HEK293T (cell line): ENCODE measurements around the gene MRPL52.

Experiments
- CTCF ChIA-PET: fragments of 350-600 bp; formaldehyde crosslinking; extraction: SDS; loops from one replicate; lab custom pipeline; 2021; ENCODE audit warnings: antibody characterized with exemption, inconsistent platforms; lab: Yijun Ruan, JAX
- POLR2A ChIA-PET: fragments of 350-600 bp; formaldehyde crosslinking; extraction: SDS; loops from one replicate; lab custom pipeline; 2020; ENCODE audit warnings: antibody characterized with exemption, inconsistent platforms; lab: Yijun Ruan, JAX
- DNase-seq: peaks from one replicate; pipeline ENCODE4 v3.0.0; 2012; ENCODE audit warnings: mixed read lengths; ENCODE audit errors: extremely low spot score
- ARNT ChIP-seq: fragments of 450-650 bp; IDR thresholded peaks from 2 replicates; pipeline ENCODE4 v1.6.1; 2017; ENCODE audit warnings: mild to moderate bottlenecking
- BHLHE40 ChIP-seq: fragments of 450-650 bp; IDR thresholded peaks from 2 replicates; pipeline ENCODE4 v1.6.1; 2016; ENCODE audit warnings: mild to moderate bottlenecking, moderate library complexity, borderline replicate concordance
- CTBP1 ChIP-seq: fragments of 450-650 bp; IDR thresholded peaks from 2 replicates; pipeline ENCODE4 v1.6.1; 2016; ENCODE audit warnings: borderline replicate concordance
- ELF4 ChIP-seq: fragments of 450-650 bp; IDR thresholded peaks from 2 replicates; pipeline ENCODE4 v1.6.1; 2017; ENCODE audit warnings: antibody characterized with exemption
- FOXA1 ChIP-seq: fragments of 450-650 bp; IDR thresholded peaks from 2 replicates; pipeline ENCODE4 v1.6.1; 2016; ENCODE audit warnings: mild to moderate bottlenecking
- FOXK2 ChIP-seq: fragments of 450-650 bp; IDR thresholded peaks from 2 replicates; pipeline ENCODE4 v1.6.1; 2016; ENCODE audit warnings: mild to moderate bottlenecking
- FOXM1 ChIP-seq: fragments of 450-650 bp; IDR thresholded peaks from 2 replicates; pipeline ENCODE4 v1.6.1; 2017; ENCODE audit warnings: mild to moderate bottlenecking, borderline replicate concordance
- HDGF ChIP-seq: fragments of 450-650 bp; IDR thresholded peaks from 2 replicates; pipeline ENCODE4 v1.6.1; 2017; ENCODE audit warnings: antibody characterized with exemption, borderline replicate concordance
- L3MBTL2 ChIP-seq: fragments of 450-650 bp; conservative IDR thresholded peaks from 2 replicates; pipeline ENCODE4 v1.6.1; 2016; ENCODE audit warnings: mild to moderate bottlenecking
- LEF1 ChIP-seq: fragments of 450-650 bp; IDR thresholded peaks from 2 replicates; pipeline ENCODE4 v1.6.1; 2017; ENCODE audit warnings: mild to moderate bottlenecking, borderline replicate concordance
- NFRKB ChIP-seq: fragments of 450-650 bp; IDR thresholded peaks from 2 replicates; pipeline ENCODE4 v1.6.1; 2016; ENCODE audit warnings: mild to moderate bottlenecking, moderate library complexity
- SP1 ChIP-seq: fragments of 450-650 bp; IDR thresholded peaks from 2 replicates; pipeline ENCODE4 v1.6.1; 2017
- SUZ12 ChIP-seq: fragments of 450-650 bp; IDR thresholded peaks from 2 replicates; pipeline ENCODE4 v1.6.1; 2016; ENCODE audit warnings: mild to moderate bottlenecking
- TARDBP ChIP-seq: fragments of 450-650 bp; IDR thresholded peaks from 2 replicates; pipeline ENCODE4 v1.6.1; 2016
- ZNF384 ChIP-seq: fragments of 450-650 bp; IDR thresholded peaks from 2 replicates; pipeline ENCODE4 v1.6.1; 2016
- TF ChIP-seq, protein P1 (sequence below): fragments of 450-650 bp; IDR thresholded peaks from 2 replicates; pipeline ENCODE4 v1.6.1; 2016

The MRPL52 gene

DNA sequence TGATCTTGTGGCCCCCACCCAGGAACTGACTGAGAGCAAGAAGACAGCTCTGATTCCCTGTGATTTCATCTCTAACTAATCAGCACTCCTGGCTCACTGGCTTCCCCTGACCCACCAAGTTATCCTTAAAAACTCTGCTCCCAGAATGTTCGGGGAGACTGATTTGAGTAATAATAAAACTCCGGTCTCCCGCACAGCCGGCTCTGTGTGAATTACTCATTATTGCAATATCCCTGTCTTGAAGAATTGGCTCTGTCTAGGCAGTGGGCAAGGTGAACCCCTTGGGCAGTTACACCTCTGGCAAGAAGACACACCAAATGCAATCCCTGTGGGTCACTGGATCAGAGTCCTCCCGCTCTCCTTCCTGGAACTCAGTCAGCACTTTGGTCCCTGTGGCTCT, 35.7 kb upstream of the MRPL52 start:
- POLR2A ChIA-PET: no interaction called here
- CTCF ChIA-PET: interaction anchor here (0.6 to 1.3 kb wide), 2 partner anchors 12 to 237 kb away, joined by 3 to 4 read pairs; no protein-coding TSS in a partner anchor
- TF ChIP-seq SUZ12 (no peak), CTBP1 (no peak), ARNT (no peak), ZNF384 (no peak), L3MBTL2 (no peak), TARDBP (no peak), SP1 (no peak), FOXA1 (no peak), FOXK2 (no peak), FOXM1 (no peak), HDGF (no peak), NFRKB (no peak), ELF4 (no peak), BHLHE40 (no peak), LEF1 (no peak)
- TF ChIP-seq, protein P1, sequence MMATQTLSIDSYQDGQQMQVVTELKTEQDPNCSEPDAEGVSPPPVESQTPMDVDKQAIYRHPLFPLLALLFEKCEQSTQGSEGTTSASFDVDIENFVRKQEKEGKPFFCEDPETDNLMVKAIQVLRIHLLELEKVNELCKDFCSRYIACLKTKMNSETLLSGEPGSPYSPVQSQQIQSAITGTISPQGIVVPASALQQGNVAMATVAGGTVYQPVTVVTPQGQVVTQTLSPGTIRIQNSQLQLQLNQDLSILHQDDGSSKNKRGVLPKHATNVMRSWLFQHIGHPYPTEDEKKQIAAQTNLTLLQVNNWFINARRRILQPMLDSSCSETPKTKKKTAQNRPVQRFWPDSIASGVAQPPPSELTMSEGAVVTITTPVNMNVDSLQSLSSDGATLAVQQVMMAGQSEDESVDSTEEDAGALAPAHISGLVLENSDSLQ: no peak

DNA sequence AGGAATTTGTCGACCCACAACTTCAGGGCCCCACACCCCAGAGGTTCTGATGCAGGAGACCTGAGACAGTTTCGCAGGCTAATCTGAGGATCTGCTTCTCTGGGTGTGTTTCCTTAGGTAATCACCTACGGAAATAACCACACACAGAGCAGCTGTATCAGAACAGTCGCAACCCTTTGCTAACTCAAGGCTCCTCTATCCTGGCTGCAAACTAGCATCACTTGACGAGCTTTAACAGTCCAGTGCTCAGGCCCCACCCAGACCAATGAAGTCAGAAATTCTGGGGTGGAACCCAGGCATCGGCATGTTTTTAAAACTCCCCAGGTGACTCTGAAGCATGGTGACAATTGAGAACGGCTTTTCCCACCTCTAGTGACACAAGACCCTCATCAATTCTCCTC, 35.1 kb upstream of the MRPL52 start:
- ChIA-PET CTCF (interaction anchor here (0.6 to 1.3 kb wide), 3 partner anchors 13 to 237 kb away, joined by 3 to 4 read pairs (median 4); no protein-coding TSS in a partner anchor), POLR2A (no interaction called here)
- no peak for DNase-seq
- no peak for TF ChIP-seq ZNF384
- no peak for TF ChIP-seq ARNT
- TF ChIP-seq BHLHE40: no peak
- no peak for TF ChIP-seq NFRKB
- no peak for TF ChIP-seq HDGF
- TF ChIP-seq SP1: no peak
- TF ChIP-seq TARDBP: no peak

More for the DNA sequence above, 35.7 kb upstream of the MRPL52 start:
- DNase-seq: no peak

DNA sequence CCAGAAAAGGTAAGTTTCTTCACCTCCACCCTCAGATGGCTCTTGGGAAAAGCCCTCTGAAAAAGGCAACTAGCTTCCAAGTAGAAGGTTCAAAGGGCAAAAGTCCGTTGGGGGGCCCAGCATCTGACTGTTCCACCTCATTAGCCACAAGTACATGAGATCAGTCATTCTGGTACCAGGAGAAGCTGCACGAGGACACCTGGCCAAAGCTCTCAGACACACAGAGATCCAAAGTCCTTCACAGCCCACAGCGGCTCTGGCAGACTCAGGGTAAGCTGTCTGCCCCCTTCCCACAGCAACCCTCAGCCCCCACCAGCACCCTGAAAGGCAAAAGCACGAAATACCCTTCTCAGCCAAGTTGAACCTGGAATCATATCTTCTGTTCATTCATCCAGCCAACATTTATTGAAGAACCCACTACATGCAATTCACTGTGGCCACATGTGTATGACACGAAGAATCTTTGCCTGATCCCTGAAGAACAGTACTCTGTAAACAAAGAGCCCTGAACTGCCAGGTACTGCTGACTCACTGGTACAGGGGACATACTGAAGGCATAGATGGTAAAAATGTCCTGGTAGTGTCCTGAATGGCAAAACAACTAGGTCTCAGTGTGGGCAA, 33.5 kb upstream of the MRPL52 start:
- CTCF ChIA-PET: no interaction called here
- POLR2A ChIA-PET: interaction anchor here (1.1 kb wide), 1 partner anchor 30 kb away, joined by 7 read pairs; the partner anchor contains the start of gene OXA1L
- no peak for DNase-seq

DNA sequence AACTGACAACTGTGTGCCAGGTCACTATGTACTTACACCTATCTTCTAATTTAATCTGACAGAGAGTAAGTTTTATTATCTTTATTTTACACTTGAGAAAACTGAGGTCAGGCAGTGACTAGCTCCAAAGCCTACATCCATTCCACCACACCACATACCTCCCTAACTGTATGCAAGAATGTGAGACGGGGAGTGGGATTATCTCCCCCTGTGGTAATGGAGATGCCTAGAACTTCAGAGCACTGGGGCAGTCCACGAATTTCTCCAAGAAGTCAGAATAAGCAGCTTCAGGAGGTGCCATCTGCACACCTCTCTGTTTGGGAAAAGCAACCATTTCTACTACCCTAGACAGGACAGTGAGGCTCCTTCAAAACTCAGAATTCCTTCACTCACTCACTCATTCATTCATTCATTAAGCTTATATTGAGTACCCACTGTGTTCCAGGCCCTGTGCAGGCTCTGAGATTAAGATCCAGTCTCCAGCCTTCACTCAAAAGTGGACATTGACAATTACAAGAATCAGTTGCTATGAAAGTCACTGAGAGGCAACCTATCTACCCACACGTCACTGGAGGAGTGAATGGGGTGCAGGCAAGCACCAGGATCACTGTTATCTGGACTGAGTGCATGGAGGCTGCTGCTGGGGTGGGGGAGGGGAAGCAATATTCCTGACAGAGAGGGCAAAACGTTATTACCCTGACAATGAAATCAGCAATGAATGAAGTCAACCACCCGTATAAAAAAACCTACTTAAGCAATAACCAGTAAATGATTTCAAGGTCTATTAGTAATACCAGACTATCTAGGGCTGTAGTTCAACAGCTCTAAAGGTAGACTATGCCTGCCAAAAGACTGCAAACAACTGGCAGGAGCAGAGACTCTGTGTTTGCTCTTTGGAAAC, 32.4 kb upstream of the MRPL52 start:
- DNase-seq: no peak
- TF ChIP-seq ELF4 (no peak), NFRKB (no peak), L3MBTL2 (no peak), SUZ12 (no peak), SP1 (no peak)
- TF ChIP-seq, protein P1: no peak
- ChIA-PET POLR2A (interaction anchor here (1.1 kb wide), 1 partner anchor 31 kb away, joined by 7 read pairs; the partner anchor contains the start of gene OXA1L), CTCF (interaction anchor here (0.6 to 0.7 kb wide), 2 partner anchors 146 to 227 kb away, joined by 3 read pairs; no protein-coding TSS in a partner anchor)

More for the DNA sequence above, 33.5 kb upstream of the MRPL52 start:
- TF ChIP-seq, protein P1: no peak
- TF ChIP-seq BHLHE40 (no peak), CTBP1 (no peak), FOXA1 (no peak), TARDBP (no peak), LEF1 (no peak), ELF4 (no peak), ARNT (no peak), FOXK2 (no peak), ZNF384 (no peak), L3MBTL2 (no peak), SUZ12 (no peak), HDGF (no peak), NFRKB (no peak), SP1 (no peak), FOXM1 (no peak)

DNA sequence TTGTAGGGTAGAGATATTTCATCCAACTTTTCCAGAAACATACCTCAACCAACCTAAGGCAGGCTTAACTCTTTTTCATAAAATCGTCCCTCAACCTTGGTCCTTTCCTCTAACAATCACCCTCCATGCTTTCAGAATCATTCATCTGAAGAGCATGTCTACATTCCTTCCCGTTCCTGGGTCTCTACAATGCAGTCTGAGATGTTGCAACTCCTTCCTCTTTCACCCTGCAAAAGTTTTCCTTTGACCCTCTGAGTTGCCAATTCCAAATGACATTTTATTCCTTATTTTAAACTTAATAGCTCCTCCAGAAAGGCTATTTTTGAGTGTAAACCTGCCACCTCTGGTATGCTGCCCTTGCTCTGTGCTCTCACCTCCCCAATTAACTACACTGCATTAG, 31.2 kb upstream of the MRPL52 start:
- DNase-seq: no peak
- POLR2A ChIA-PET: no interaction called here
- CTCF ChIA-PET: no interaction called here
- TF ChIP-seq, protein P1: no peak
- TF ChIP-seq NFRKB (no peak), BHLHE40 (no peak), SUZ12 (no peak), SP1 (no peak), TARDBP (no peak), CTBP1 (no peak), ZNF384 (no peak), ELF4 (no peak), LEF1 (no peak), ARNT (no peak), HDGF (no peak), FOXK2 (no peak), FOXA1 (no peak)
